Mesenchymal stem cell (in vitro differentiated cells and primary cell): ENCODE measurements around the gene TTC38.
A peak's percentile ranks its signal among the peaks of the same experiment; 100 is the strongest.

Experiments
- DNase-seq: peaks from one replicate; pipeline ENCODE4 v3.0.0-alpha.2; 2013
- H2AFZ ChIP-seq: one replicate; pipeline ENCODE4 v1.6.1; 2013; ENCODE audit warnings: low read depth, mild to moderate bottlenecking, control low read depth, inconsistent platforms, low read length, moderate library complexity
- H2AK5ac ChIP-seq: 2 replicates; pipeline ENCODE4 v1.6.1; 2013; ENCODE audit warnings: low read length, moderate library complexity, mild to moderate bottlenecking, inconsistent platforms; ENCODE audit not compliant: severe bottlenecking
- H2BK120ac ChIP-seq: one replicate; pipeline ENCODE4 v1.6.1; 2013; ENCODE audit warnings: low read depth, mild to moderate bottlenecking, inconsistent platforms, low read length, moderate library complexity
- H2BK12ac ChIP-seq, 2 experiments: one replicate each; pipeline ENCODE4 v1.6.1; 2013; ENCODE audit warnings: inconsistent platforms in 2 of 2, low read length in 2 of 2, mild to moderate bottlenecking in 2 of 2, moderate library complexity in 2 of 2, control low read depth in 1 of 2
- H2BK15ac ChIP-seq: one replicate; pipeline ENCODE4 v1.6.1; 2013; ENCODE audit warnings: mild to moderate bottlenecking, low read depth, inconsistent platforms; ENCODE audit not compliant: poor library complexity, severe bottlenecking
- H2BK5ac ChIP-seq: 2 replicates; pipeline ENCODE4 v1.6.1; 2013; ENCODE audit warnings: low read depth, mild to moderate bottlenecking, low read length, control low read depth, inconsistent platforms; ENCODE audit not compliant: poor library complexity, severe bottlenecking
- H3K14ac ChIP-seq, 2 experiments: one replicate each; pipeline ENCODE4 v1.6.1; 2013; ENCODE audit warnings: inconsistent platforms in 2 of 2, low read length in 2 of 2, control low read depth in 1 of 2, mild to moderate bottlenecking in 1 of 2, moderate library complexity in 1 of 2
- H3K18ac ChIP-seq, 2 experiments: one replicate each; pipeline ENCODE4 v1.6.1; 2013; ENCODE audit warnings: inconsistent platforms in 2 of 2, low read length in 2 of 2, control low read depth in 1 of 2, low read depth in 1 of 2, mild to moderate bottlenecking in 1 of 2
- H3K23ac ChIP-seq, 2 experiments: one replicate each; pipeline ENCODE4 v1.6.1; 2013; ENCODE audit warnings: inconsistent platforms in 2 of 2, low read length in 2 of 2, mild to moderate bottlenecking in 2 of 2, moderate library complexity in 2 of 2, control low read depth in 1 of 2
- H3K27ac ChIP-seq: 2 replicates; pipeline ENCODE4 v1.5.1; 2013; ENCODE audit warnings: mild to moderate bottlenecking, moderate library complexity, low read length, control low read depth, inconsistent platforms; ENCODE audit not compliant: poor library complexity, severe bottlenecking
- H3K27me3 ChIP-seq, 2 experiments: 2 replicates each; pipeline versions ENCODE4 v1.6.1 to v1.7.0; 2013; ENCODE audit warnings: low read length in 2 of 2, mild to moderate bottlenecking in 2 of 2, moderate library complexity in 2 of 2, control low read depth in 1 of 2, inconsistent platforms in 1 of 2; ENCODE audit not compliant: control insufficient read depth in 1 of 2, insufficient read depth in 1 of 2
- H3K36me3 ChIP-seq, 2 experiments: 2 replicates each; pipeline versions ENCODE4 v1.6.1 to v1.7.0; 2013; ENCODE audit warnings: low read length in 2 of 2, control low read depth in 1 of 2, inconsistent platforms in 1 of 2, low read depth in 1 of 2, mild to moderate bottlenecking in 1 of 2; ENCODE audit not compliant: insufficient read depth in 2 of 2, control insufficient read depth in 1 of 2
- H3K4ac ChIP-seq, 2 experiments: one replicate each; pipeline ENCODE4 v1.6.1; 2013; ENCODE audit warnings: inconsistent platforms in 2 of 2, low read length in 2 of 2, mild to moderate bottlenecking in 2 of 2, moderate library complexity in 2 of 2, control low read depth in 1 of 2, low read depth in 1 of 2
- H3K4me1 ChIP-seq: 2 replicates; pipeline ENCODE4 v1.6.1; 2013; ENCODE audit warnings: low read depth, low read length, control low read depth; ENCODE audit not compliant: control insufficient read depth, insufficient read depth
- H3K4me2 ChIP-seq: 2 replicates; pipeline ENCODE4 v1.6.1; 2013; ENCODE audit warnings: low read length, mild to moderate bottlenecking, inconsistent platforms; ENCODE audit not compliant: poor library complexity, severe bottlenecking
- H3K4me3 ChIP-seq, 2 experiments: 2 replicates each; pipeline versions ENCODE4 v1.5.1 to v1.7.0; 2013; ENCODE audit warnings: low read length in 2 of 2, mild to moderate bottlenecking in 2 of 2, control low read depth in 1 of 2, low read depth in 1 of 2; ENCODE audit not compliant: insufficient read depth in 1 of 2
- H3K79me1 ChIP-seq: replicated peaks from 2 replicates; pipeline ENCODE4 v1.6.1; 2013; ENCODE audit warnings: mild to moderate bottlenecking, control low read depth, low read length, inconsistent platforms; ENCODE audit not compliant: poor library complexity, severe bottlenecking
- H3K9ac ChIP-seq: 2 replicates; pipeline ENCODE4 v1.7.0; 2013; ENCODE audit warnings: mild to moderate bottlenecking, low read length, moderate library complexity
- H3K9me3 ChIP-seq: 2 replicates; pipeline ENCODE4 v1.7.0; 2013; ENCODE audit warnings: mild to moderate bottlenecking, low read length; ENCODE audit not compliant: control insufficient read depth
- H4K8ac ChIP-seq: one replicate; pipeline ENCODE4 v1.6.1; 2013; ENCODE audit warnings: inconsistent platforms, mild to moderate bottlenecking, low read length, moderate library complexity
- H4K91ac ChIP-seq: one replicate; pipeline ENCODE4 v1.6.1; 2013; ENCODE audit warnings: mild to moderate bottlenecking, low read length, inconsistent platforms
- WGBS: methylation state at CpG from one replicate; pipeline ENCODE4 v1.1.7; 2013; ENCODE audit warnings: mixed read lengths; 5-methylcytosine and 5-hydroxymethylcytosine counted together

TTC38 gene

GRCh38 chr22:46336119-46337078, 68.6 kb downstream of the TTC38 start:
- Histone ChIP-seq H2BK12ac (no peak overlapping the region), H2AK5ac (no peak overlapping the region), H3K14ac (no peak overlapping the region), H3K18ac (no peak overlapping the region), H3K23ac (no peak overlapping the region), H4K91ac (no peak overlapping the region), H3K79me1 (peaks cover 29% of the 10 kb centered on the region), H3K4me1 (peaks cover 4% of the 10 kb centered on the region), H3K27me3 (no peaks in the 10 kb centered on the region), H2BK5ac (no peak overlapping the region), H2AFZ (peak overlapping the region; percentile 91), H2BK15ac (no peak overlapping the region), H3K9me3 (no peaks in the 10 kb centered on the region), H2BK120ac (no peak overlapping the region), H3K4me2 (peak overlapping the region; percentile 76), H3K9ac (peak overlapping the region; percentile 94), H3K4me3 (peak overlapping the region; percentile 92 to 96), H4K8ac (no peak overlapping the region), H3K4ac (peak overlapping the region in 1 of 2 experiments; percentile 64), H3K27ac (no peak overlapping the region), H3K36me3 (peaks cover 33 to 37% of the 10 kb centered on the region in 2 experiments)
- 15% methylated on average over 38 of the region's 42 CpGs for WGBS
- DNase-seq, result peak; percentile 45

- no peak overlapping the region for H2BK12ac ChIP-seq
- H3K23ac ChIP-seq, result no peak overlapping the region
- peaks cover 35% of the 10 kb centered on the region for H3K79me1 ChIP-seq
- no peak overlapping the region for H3K18ac ChIP-seq
- H3K9me3 ChIP-seq, result no peaks in the 10 kb centered on the region
- no peak for DNase-seq
- 97% methylated on average over 7 of the region's 9 CpGs for WGBS
- no peak overlapping the region for H3K14ac ChIP-seq
- no peak overlapping the region for H2BK5ac ChIP-seq
- H3K27me3 ChIP-seq, result no peaks in the 10 kb centered on the region
- no peak overlapping the region for H2BK120ac ChIP-seq
- no peak overlapping the region for H3K4me3 ChIP-seq
- peaks cover 31 to 52% of the 10 kb centered on the region in 2 experiments for H3K36me3 ChIP-seq
- no peak overlapping the region for H4K8ac ChIP-seq
- H3K9ac ChIP-seq, result peak overlapping the region; percentile 94
- no peak overlapping the region for H2BK15ac ChIP-seq
- H3K4me1 ChIP-seq, result peaks cover 3% of the 10 kb centered on the region
- no peak overlapping the region for H4K91ac ChIP-seq
- no peak overlapping the region for H3K27ac ChIP-seq
- H3K4ac ChIP-seq, result no peak overlapping the region
- no peak overlapping the region for H2AK5ac ChIP-seq
- H3K4me2 ChIP-seq, result no peak overlapping the region
- no peak overlapping the region for H2AFZ ChIP-seq
These were observed 70.1 kb downstream of the TTC38 start for GRCh38 chr22:46337870-46338269.

GRCh38 chr22:46338636-46339035, 70.8 kb downstream of the TTC38 start:
- Histone ChIP-seq H2AK5ac (no peak overlapping the region), H3K14ac (no peak overlapping the region), H2BK120ac (no peak overlapping the region), H2BK12ac (no peak overlapping the region), H2BK15ac (no peak overlapping the region), H3K27ac (no peak overlapping the region), H3K18ac (no peak overlapping the region), H4K8ac (no peak overlapping the region), H3K4ac (no peak overlapping the region), H3K36me3 (peaks cover 34 to 59% of the 10 kb centered on the region in 2 experiments), H2BK5ac (no peak overlapping the region), H3K79me1 (peaks cover 37% of the 10 kb centered on the region), H3K9me3 (no peaks in the 10 kb centered on the region), H3K9ac (no peak overlapping the region), H3K23ac (no peak overlapping the region), H3K4me2 (no peak overlapping the region), H4K91ac (no peak overlapping the region), H3K4me3 (no peak overlapping the region), H2AFZ (no peak overlapping the region), H3K27me3 (no peaks in the 10 kb centered on the region), H3K4me1 (peaks cover 3% of the 10 kb centered on the region)
- WGBS, result 98% methylated on average over 8 of the region's 8 CpGs
- no peak for DNase-seq

DNA sequence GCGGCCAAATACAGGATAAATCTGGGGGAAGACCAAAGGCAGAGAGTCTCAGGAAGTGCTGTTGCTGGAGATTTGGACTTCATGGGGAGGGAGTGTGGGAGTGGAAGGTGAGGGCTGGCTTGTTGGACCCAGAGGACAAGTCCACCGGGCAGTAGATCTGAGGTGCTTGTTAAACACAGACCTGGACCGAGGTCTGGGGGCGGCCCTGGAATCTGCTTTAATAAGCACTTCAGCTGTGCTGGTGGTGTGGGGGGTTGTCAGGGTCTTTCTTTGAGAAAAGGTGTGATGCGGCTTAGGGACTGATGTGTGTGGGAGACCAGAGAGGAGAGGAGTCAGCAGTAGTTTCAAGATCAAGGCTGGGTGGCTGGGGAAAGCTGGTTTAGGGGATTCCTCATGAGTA, 72.1 kb downstream of the TTC38 start:
- Histone ChIP-seq H3K36me3 (peaks cover 43 to 73% of the 10 kb centered on the region in 2 experiments), H3K18ac (no peak overlapping the region), H2BK15ac (no peak overlapping the region), H3K9me3 (no peaks in the 10 kb centered on the region), H2BK120ac (no peak overlapping the region), H2AFZ (no peak overlapping the region), H3K4me3 (no peak overlapping the region), H3K27me3 (no peaks in the 10 kb centered on the region), H3K9ac (no peak overlapping the region), H3K4ac (no peak overlapping the region), H2BK12ac (no peak overlapping the region), H2AK5ac (no peak overlapping the region), H4K91ac (no peak overlapping the region), H3K23ac (no peak overlapping the region), H3K14ac (no peak overlapping the region), H2BK5ac (no peak overlapping the region), H4K8ac (no peak overlapping the region), H3K4me1 (peaks cover 3% of the 10 kb centered on the region), H3K4me2 (no peak overlapping the region), H3K27ac (no peak overlapping the region), H3K79me1 (peaks cover 47% of the 10 kb centered on the region)
- WGBS, result 96% methylated on average over 5 of the region's 5 CpGs
- DNase-seq, result no peak
